Activated T-helper 9 cell treated with anti-CD3 and anti-CD28 coated beads, Interleukin-2, amount 50 U/mL, for 16 hours (primary cell): ENCODE measurements around the gene MID1IP1.
A peak's percentile ranks its signal among the peaks of the same experiment; 100 is the strongest.

Source experiments
- DNase-seq: peaks from one replicate; pipeline ENCODE4 v3.0.0-alpha.2; 2020; ENCODE audit warnings: low read depth

The MID1IP1 gene

GRCh38 chrX:38800981-38801845 lies at the start of gene MID1IP1:
MID1IP1 (plus strand) TSS chrX:38801459; CDS start chrX:38804947, 3,488 bp downstream.
- DNase-seq = peak; percentile 62

- DNase-seq = no peak
These were observed 47.0 kb upstream of the MID1IP1 start for GRCh38 chrX:38754102-38754790.

GRCh38 chrX:38754818-38755718 lies 46.2 kb upstream of the MID1IP1 start:
- no peak for DNase-seq

- no peak for DNase-seq
These were observed 40.4 kb upstream of the MID1IP1 start for GRCh38 chrX:38760883-38761282.

GRCh38 chrX:38768079-38768478 lies 33.2 kb upstream of the MID1IP1 start:
- no peak for DNase-seq

GRCh38 chrX:38770152-38770551 lies 31.1 kb upstream of the MID1IP1 start:
- no peak for DNase-seq

- DNase-seq = no peak
These were observed 27.0 kb upstream of the MID1IP1 start for GRCh38 chrX:38774249-38774648.

GRCh38 chrX:38796946-38797345 lies 4.3 kb upstream of the MID1IP1 start:
- no peak for DNase-seq

GRCh38 chrX:38798956-38799355 lies 2.3 kb upstream of the MID1IP1 start:
- no peak for DNase-seq

GRCh38 chrX:38799995-38800580 lies 1.2 kb upstream of the MID1IP1 start:
- no peak for DNase-seq

- no peak for DNase-seq
These were observed 2.0 kb downstream of the MID1IP1 start for GRCh38 chrX:38803243-38803587.

GRCh38 chrX:38803588-38804431 lies 2.6 kb downstream of the MID1IP1 start:
- peak; percentile 56 for DNase-seq

- peak; percentile 17 for DNase-seq
These were observed 3.1 kb downstream of the MID1IP1 start for GRCh38 chrX:38804432-38804681.

GRCh38 chrX:38804682-38805431 lies 3.6 kb downstream of the MID1IP1 start:
- peak; percentile 6 for DNase-seq

- DNase-seq = peak; percentile 54
These were observed 4.5 kb downstream of the MID1IP1 start for GRCh38 chrX:38805432-38806389.

- no peak for DNase-seq
These were observed 5.8 kb downstream of the MID1IP1 start for GRCh38 chrX:38806875-38807621.

GRCh38 chrX:38807873-38808272 lies 6.6 kb downstream of the MID1IP1 start:
- no peak for DNase-seq

GRCh38 chrX:38811515-38812243 lies 10.4 kb downstream of the MID1IP1 start:
- DNase-seq = no peak
